Stimulated activated CD8-positive, alpha-beta memory T cell treated with anti-CD3 and anti-CD28 coated beads, Interleukin-2, amount 100 ng/mL, for 1 hour (primary cell): Measurements from ENCODE around the gene KLHL41.
"Not testable (repeated sequence)": the region's sequence is repeated elsewhere in the genome, so short reads cannot be mapped to it uniquely, and the experiment has no call there.

Source experiments
- DNase-seq, 2 donors: peaks; one replicate each; pipeline ENCODE4 v3.0.0-alpha.2; 2020; ENCODE audit warnings: low read depth in 2 of 2

The KLHL41 gene

DNA sequence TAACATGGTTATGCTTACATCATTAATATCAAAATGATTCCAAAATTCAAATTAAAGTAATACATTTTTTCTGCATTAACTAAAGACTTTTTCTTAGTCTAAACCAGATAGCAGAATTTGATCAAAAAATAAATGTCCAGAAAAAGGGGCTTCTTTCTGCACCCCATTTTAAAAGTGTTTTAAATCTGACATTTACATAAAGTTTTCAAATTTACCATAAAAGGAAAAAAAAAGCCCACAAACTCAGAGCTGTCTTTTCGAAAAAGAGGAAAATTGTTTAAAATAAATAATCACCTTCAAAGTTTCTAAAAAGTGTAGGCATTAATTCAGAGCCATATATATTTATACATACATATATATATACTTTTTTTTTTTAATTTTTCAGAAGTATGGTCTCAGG, 62.7 kb downstream of the KLHL41 start:
- DNase-seq: no peak

- no peak for DNase-seq
These were observed 63.3 kb downstream of the KLHL41 start for GRCh38 chr2:169572821-169573159.

DNA sequence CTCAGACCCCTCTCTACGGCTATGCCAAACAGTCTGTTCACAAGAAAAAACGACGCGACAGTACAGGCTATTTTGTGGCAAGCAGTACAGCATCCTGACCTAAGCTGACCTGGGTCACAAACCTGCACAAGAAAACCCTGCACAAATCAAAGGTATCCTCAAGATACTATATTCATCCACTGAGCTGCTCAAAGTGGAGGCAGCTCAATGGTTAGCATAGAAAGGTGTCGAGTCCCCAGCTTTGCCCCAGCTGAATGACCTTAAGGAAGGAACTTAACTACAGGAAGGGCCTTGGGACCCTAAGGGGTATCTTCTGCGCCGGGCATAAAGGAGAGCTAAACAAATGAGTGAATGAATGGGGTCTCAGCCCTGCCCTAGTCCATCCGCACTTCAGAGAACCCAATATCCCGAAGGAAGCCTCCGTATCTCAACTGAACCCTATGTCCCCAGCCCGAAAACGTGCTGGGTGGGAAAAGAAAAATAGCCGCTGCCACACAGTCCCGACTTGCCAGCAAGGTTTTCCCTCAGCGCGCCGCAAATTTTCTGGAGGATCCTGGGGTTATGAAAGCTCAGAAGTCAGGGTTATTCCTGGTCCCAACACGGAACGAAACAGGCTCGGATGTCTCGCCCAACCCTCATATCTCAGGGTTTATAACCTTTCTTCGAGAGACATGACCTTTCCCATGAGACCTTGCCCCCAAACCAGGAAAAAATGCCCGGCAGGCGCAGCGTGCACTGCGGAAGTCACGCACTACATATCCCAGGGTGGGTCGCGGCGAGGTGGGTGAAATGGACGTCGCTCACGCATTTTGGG, 63.9 kb downstream of the KLHL41 start, which contains the start of gene FASTKD1:
Gene FASTKD1, minus strand, starts transcription at position 706 of the 814 bp plus-strand sequence. CDS start 1,836 bp downstream, outside the sequence.
- peak; percentile 58 to 73 for DNase-seq

DNA sequence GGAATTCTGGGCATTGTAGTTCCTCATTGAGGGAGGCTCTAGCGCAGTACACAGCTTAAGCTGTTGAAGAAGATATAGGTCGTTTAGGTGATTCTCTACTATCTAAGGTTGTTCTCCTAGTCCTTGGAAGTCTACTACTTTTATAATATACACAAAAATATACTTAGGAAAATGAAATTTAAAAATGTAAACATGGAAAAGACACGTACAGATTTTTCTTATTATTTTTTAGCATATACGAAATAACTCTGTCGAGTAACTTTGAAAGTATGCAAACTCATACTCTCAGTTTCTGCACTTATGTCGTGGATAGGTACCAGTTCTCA, 64.4 kb downstream of the KLHL41 start:
- DNase-seq: no peak

DNA sequence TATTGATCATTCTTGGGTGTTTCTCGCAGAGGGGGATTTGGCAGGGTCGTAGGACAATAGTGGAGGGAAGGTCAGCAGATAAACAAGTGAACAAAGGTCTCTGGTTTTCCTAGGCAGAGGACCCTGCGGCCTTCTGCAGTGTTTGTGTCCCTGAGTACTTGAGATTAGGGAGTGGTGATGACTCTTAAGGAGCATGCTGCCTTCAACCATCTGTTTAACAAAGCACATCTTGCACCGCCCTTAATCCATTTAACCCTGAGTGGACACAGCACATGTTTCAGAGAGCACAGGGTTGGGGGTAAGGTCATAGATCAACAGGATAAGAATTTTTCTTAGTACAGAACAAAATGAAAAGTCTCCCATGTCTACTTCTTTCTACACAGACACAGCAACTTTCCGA, 65.0 kb downstream of the KLHL41 start:
- not testable (repeated sequence) for DNase-seq

DNA sequence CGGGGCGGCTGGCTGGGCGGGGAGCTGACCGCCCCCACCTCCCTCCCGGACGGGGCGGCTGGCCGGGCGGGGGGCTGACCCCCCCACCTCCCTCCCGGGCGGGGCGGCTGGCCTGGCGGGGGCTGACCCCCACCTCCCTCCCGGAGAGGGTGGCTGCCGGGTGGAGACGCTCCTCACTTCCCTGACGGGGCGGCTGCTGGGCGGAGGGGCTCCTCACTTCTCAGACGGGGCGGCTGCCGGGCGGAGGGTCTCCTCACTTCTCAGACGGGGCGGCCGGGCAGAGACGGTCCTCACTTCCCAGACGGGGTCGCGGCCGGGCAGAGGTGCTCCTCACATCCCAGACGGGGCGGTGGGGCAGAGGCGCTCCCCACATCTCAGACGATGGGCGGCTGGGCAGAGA, 65.8 kb downstream of the KLHL41 start:
- not testable (repeated sequence) for DNase-seq
